ENCODE data around the gene TMEM54.

GRCh38 chr1:32883338-32884031 is 17.7 kb downstream of the TMEM54 start:
- TF ChIP-seq CTCF (IDR thresholded peaks at IDR 0.05) (no peak), POLR2A (IDR thresholded peaks at IDR 0.05) (no peak)
